IPS-NIHi7 (cell line): ENCODE data around the gene COQ9.
"Not testable (repeated sequence)": the region's sequence is repeated elsewhere in the genome, so short reads cannot be mapped to it uniquely, and the experiment has no call there.

Source experiments
- DNase-seq: peaks from one replicate; pipeline ENCODE4 v3.0.0; 2012; ENCODE audit warnings: mixed read lengths; ENCODE audit errors: extremely low spot score

The COQ9 gene

DNA sequence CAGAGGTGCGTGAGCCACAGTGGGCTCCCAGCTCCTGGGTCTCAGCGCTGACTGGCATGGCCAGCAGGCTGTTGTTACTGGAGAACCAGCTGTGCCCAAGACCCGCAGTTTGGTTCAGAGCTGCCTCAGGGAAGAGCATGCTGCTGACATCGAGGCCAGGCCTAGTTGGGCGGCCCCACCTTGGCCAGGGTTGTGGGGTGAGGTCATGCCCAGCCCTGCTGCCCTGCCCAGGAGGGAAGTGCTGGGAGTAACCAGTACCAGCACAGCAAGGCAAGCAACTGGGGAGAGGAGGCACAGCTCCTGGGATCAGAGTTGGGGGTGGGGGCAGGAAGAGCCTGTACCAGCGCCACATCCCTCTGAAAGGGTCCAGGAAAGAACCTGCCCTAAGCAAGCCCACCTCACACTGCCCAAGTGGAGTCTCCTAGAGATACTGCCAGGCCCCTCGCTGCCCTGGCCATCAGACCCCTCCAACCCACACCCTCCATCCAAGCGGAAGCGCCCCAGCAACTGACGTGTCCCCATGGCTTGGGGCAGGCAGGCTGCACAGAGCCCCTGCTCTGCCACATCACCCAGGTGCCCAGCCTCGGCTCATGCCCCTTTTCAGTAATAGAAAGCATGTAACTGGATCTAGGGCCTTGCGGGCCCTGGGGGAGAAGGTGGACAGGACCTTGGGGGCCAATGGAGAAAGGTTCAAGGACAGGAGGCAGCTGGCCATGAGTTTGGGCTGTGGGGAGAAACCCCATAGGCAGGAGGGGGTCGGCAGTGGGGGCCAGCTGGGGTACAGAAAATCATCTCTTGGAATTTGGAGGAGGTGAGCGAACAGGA is 38.0 kb downstream of the COQ9 start:
- DNase-seq, result no peak

DNA sequence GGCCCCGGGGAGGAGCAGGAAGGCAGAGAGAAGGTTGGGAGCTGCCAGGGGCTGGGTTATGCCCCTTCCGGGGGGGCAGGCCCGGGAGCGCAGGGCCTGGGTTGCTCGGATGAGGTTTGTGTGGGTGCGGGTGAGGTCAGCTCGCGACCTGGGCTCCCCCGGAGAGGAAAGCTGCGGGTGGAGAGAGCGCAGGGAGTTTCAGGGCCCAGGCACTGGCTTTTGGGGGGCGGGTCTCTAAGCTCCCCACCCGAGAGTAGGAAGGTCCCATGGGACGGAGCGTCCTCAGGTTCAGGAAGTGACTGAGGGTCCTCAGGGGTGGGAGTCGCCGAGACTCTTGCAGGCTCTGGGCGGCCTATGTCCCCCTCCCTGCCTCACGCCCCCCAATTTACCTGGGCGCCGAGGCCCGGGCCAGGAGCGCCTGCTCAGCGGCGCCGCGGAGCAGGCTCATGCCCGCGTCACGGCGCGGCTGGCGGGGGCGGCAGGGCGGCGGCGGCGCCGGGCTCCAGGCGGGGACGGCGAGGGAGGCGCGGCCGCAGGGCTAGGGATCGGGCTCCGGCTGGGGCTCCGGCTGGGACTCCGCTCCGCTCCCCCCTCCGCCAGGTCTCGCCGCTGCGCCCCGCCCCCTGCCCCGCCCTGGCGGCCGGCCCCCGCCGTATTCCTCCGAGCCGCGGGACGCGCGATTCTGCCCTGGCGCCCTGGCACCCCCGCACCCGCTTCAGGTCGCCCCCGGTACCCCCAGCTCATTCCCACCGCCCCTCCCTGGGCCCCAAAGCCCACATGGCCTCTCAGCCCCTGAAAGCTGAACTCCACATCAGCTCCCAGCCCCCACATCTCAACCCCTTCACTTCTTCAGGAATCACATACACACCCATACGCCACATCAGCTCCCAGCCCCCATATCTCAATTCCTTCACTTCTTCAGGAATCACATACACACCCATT is 38.9 kb downstream of the COQ9 start, which contains the start of gene DOK4:
TSS of gene DOK4 (minus strand) at position 578 of the 942 bp plus-strand sequence. CDS start 6,986 bp downstream, outside the sequence.
- peak; percentile 97 for DNase-seq

DNA sequence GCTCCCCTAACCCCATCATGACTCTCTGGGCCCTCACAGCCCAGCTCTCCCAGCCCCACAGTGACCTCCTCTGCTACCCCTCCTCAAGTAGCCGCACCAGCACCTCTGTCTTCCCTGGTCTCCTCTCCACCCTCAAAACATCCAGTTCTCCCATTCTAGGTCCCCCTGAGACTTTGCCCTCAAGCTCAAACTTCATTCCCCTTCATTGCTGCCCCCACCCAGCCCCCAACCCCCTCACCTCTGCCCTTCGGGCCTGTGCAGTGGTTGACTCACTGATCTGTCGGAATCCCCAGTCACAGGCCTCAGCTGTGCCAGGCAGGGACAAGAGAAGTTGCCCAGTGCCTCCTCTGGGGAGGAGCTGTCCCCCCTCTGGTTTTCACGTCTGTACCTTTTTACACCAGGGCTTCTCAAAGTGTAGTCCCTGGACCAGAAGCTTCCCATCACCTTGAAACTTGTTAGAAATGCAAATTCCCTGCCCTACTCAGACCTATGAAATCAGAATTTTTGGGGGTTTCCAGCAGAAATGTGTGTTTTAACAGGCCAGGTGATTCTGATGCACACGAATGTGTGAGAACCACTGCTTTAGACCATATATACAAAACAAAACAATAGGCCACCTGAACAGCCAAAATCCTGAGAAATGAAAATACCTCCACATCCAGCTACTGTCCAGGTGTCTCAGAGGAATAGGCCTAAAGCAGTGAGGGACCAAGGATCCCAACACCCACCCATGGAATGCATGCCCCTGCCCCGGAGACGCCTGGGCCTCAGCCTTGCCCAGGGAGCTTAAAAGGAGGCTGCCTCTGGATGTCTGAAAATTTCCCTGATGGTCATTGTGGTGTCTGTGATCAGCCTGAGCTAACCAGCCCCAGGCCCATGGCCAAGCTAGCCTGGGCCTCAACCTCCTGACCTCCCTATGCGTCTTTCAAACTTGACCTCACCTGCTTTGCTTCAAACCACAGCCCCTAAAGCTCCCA is 39.9 kb downstream of the COQ9 start:
- no peak for DNase-seq

DNA sequence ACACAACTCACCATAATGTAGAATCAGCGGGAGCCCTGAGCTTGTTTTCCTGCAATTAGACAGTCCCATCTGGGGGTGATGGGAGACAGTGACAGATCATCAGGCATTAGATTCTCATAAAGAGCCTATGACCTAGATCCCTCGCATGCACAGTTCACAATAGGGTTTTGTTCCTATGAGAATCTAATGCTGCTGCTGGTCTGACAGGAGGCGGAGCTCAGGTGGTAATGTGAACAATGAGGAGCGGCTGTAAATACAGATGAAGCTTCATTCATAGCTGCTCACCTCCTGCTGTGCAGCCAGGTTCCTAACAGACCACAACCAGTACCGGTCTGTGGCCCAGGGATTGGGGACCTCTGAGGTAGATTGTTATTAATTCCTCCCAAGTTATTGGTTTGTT is 42.0 kb downstream of the COQ9 start:
- no peak for DNase-seq

DNA sequence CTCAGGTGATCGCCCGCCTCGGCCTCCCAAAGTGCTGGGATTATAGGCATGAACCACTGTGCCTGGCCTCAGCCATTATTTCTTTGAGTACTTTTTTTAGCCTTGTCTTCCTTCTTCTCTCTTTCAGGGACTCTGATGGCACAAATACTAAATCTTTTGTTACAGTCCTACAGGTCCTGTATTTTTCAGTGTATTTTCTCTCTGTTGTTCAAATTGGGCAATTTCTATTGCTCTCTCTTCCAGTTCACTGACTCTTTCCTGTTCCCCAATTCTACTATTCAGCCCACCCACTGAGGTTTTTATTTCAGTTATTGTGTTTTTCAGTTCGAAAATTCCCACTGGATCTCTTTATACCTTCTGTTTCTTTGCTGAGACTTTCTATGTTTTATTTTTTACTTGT is 46.5 kb downstream of the COQ9 start:
- no peak for DNase-seq

DNA sequence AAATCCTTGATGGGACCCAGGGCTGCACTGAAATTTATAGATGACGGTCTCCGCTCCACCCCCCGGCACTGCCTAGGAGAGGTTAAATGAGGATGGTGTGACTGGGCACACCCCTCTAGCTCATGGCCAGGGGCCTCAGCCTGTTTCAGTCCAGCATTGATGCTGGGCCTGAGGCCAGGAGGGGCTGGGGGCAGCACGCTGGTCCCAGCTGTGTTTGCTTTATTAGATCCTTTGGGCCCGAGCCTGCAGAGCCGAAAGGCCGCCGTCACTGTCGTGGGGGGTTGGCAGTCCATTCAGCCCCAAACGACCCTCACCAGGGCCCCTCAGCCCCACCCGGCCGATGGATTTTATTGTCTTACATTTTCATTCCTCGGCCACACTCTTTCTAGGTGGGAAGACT is 49.8 kb downstream of the COQ9 start:
- no peak for DNase-seq

DNA sequence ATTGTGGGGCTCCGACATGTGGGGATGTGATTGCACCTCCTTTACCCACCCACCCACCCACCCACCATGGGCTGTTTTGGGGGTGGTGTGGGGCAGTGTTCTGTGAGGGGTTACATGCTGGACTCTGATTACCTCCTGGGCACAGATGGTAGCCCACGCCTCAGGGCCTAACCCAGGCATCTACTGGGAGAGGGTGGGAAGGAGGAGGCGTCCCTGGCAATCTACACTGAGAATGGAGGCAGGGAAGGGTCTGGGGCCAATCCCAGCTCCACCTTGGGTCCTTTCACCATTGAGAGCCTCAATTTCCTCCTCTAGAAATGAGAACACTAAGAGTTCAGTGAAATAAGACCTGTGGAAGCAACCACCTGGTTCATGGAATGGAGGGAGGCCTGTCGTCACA is 50.8 kb downstream of the COQ9 start:
- DNase-seq, result no peak

DNA sequence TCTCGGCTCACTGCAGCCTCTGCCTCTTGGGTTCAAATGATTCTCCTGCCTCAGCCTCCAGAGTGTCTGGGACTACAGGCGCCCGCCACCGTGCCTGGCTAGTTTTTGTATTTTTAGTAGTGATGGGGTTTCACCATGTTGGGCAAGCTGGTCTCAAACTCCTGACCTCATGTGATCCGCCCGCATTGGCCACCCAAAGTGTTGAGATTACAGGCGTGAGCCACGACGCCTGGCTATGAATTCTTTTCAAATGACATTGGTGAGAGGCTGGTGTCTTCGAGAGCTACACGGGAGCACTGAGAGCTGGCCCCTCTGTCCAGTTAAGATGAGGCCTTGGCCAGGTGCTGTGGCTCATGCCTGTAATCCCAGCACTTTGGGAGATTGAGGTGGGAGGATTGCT is 52.7 kb downstream of the COQ9 start:
- DNase-seq, result not testable (repeated sequence)

DNA sequence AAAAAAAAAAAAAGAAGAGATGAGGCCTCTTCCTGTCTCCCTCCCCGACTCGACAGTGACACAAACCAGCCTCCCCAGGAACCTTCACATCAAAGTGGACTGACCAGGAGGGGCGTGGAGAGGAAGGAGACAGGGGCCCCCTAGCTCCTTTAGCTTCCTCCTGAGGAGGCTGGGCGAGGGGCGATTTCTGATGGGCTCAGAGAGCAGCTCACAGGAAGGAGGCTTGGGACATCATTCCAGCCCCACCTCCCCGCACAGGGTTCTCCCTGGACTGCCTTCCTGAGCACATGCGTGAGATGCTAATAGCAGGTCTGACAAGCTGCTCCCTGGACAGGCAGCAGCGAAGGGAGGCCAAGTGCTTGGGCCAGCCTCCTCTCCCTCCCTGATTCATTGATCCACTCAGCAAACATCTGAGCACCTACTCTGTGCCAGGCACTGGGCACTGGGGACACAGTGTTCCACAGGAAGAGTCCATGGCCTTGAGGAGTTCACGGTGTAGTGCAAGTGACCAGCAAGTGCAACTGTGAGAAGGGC is 53.4 kb downstream of the COQ9 start:
- no peak for DNase-seq

DNA sequence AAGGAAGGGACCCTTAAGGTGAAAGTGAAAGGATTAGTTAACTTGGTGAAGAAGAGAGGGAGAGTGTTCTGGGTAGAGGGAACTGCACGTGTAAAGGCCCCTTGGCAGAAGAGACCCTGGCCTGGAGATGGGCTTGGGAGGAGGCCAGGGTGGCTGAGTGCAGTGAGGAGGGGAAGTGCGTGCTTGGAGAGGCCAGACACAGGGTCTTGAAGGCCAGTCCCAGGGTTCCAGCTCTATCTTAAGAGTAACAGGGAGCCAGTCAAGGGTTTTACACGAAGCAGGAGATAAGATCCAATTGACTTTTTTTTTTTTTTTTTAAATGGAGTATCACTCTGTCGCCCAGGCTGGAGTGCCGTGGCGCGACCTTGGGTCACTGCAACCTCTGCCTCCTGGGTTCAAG is 54.2 kb downstream of the COQ9 start:
- no peak for DNase-seq

DNA sequence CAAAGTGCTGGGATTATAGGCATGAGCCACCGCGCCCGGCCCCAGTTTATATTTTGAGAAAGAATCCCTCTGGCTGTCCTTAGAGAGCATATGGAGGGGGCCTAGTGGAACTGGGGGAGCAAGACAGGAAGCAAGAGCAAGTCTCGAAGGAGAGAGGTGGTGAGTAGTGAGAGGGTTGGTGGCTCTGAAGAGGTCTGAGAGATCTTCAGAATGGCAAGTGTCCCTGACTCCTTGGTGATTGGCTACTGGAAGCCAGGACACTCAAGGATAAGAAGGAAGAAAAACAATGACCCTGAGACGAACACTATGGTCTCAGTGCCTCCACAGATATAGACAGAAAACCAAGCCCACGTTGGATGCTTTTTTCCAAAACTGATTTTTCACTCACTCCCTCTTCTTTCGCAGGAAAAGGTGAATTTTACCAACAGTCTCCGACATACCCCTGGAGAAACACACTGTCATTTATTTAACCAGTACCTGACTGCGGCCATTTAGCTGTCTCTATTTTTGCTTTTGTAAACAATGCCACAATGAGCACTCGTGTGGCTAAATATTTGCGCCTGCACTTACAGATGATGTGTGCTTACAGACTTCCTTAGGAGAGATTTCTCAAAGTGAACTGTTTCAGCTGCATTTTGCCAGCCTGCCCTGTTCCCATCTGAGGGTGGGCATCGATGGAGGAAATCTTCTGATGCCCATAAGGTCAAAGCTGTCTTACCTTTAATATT is 54.9 kb downstream of the COQ9 start:
- no peak for DNase-seq

DNA sequence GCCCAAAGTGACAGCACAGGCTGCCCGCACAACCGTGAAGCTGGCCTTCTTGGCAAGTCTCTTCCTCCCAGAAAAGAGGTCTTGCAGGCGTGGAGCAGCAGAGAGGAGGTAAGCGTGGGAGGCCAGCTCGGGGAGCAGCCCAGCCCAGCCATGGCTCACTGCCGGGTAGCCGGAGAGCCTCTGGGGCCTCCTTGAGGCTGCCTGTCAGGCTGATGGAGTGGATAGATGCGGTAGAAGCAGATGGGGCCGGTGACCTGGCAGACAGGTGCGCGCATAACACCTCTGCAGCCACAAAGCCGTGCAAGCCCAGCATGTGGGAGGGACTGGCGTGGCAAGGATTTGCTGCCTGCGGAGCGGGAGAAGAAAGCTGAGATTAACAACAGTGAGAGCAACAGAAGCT is 56.1 kb downstream of the COQ9 start:
- no peak for DNase-seq

DNA sequence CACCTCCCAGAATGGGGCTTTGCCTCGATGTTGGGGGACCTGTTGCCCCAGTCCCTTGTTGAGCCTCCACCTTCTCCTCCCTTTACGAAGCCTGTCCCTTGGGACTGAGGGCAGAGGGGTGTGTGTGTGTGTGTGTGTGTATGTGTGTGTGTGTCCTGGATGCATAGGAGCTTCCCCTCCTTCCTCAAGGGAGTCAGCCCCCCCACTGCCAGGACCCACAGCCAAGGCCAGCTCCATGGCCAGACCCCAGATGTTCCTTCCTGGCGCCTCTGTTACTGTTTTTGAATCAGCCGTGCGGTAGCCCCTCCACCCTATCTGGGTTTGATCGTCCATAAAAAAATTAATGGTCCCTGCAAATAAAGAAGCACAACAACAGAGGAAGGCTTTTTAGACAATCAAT is 56.7 kb downstream of the COQ9 start:
- no peak for DNase-seq

DNA sequence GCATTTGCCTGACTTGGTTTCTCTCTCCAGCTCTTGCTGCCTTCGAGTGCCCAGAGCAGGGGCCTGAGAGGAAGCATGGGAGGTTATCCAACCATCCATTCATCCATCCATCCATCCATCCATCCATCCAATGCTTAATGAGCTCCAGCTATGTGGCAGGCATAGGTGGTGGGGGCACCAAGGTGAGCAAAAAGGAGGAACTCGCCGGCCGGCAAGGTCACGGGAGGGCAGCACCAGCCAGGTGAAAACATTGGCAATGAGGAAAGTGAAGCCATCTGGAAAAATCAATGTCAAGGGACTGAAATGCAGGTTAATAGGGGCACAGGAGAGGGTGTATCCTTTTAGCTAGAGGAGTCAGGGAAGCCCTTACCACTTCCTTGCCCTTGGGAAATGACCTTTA is 57.2 kb downstream of the COQ9 start:
- DNase-seq, result no peak

DNA sequence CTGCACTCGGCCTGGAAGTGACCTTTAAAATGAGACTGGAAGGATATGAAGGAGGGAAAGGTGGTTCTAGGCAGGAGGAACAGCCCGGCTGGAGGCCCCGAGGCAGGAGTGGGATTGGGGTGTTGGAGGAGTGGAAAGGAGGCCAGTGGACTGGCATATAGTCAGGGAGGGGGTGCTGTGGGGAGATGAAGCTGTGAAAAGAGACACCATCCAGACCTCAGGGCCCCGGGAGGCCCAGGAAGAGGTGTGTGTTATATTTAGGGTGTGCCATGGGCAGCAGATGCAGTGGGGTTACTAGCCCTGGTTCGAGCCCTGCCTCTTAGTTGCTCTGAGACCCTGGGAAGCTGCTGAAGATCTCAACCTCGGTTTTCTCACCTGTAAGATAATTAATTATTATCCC is 57.9 kb downstream of the COQ9 start:
- DNase-seq, result no peak

DNA sequence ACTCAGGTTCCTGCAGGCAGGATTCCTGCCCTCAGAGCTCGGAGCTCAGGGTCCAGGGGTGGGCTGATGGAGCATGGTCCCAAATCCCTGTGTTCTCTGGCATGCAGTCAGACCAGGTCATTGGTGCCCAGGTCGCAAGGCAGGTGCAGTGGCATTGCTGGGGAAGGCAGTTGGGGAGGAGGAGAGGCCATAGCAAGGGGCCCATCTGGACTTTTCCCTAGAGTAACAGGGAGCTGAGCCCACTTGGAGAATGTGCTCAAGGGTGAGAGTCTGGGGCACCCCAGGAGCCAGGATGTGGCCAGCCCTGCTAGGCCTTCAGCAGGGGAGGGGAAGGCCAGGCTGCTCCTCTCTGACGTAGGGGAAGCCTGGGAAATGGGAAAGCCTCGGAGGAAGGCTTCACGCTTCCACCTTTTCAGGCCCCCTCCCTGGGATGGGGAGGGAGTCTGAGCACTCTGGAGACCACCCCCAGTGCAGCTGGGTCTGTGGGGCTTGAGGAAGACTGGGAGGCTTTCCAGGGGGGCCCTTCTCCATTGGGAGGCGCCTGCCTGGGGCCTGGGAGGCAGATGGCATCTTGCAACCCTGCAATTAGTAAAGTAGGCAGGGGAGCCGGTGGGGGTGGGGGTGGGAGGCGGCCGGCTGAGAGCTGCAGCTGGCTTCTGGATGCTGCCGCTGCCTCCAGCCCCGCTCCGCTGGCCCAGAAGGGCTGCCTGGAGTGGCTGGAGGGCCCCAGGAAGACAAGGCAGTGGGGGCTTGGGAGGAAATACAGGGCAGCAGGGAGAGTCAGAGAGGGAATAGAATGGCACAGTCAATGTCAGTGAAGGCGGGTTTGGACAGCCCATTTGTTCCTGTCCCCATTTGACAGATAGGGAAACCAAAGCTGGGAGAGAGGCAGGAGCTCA is 60.1 kb downstream of the COQ9 start:
- DNase-seq, result no peak

DNA sequence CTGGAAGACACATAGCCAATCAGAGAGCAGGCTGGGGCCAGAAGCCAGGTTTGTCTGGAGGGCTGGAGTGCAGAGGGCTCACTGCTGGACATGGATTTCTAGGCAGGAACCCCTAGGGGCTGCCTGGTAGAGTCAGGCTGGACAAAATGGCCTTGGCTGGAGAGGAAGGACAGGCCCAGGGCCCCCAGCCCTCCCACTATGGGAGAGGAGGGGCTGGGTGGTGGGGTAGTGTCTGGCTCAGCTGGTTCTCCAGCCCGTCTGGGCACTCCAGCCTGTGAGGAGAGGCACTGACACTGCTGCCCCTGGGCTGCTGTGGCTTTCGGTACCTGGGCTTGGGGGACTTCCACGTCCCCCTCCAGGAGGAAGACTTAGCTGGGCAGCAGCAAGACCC is 60.8 kb downstream of the COQ9 start:
- no peak for DNase-seq

DNA sequence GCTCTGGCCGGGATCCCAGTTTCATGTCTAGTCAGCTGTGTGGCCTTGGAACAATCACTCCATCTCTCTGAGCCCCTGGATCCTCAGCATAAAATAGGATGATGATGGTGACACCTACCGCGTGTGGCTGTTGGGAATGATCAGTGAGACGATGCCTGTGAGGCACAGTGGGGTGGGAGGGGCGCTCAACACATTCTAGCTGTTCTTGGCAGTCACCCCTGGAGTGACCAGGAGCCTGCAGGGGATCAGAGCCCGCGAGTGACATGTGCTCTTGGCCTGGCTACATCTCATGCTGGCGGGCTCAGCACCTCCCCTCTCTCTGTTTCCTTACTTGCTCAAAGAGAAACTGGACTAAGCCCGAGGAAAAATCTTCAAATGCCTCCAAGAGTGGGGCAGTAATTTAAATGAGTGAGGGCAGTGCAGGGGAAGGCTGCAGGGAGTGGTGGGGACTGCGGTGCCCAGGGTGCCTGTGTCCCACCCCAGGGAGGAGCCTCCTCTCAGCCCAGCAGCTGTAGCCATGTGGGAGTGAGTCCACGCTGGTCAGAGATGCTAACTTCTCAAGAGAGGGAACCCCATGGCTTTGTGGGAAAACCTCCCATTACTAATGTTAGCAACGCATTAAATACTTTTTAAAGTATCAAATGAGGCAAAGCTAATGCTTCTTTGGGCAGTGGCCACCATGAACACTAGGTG is 62.1 kb downstream of the COQ9 start:
- no peak for DNase-seq
